Measurements from ENCODE around the gene TMEM38A.

The TMEM38A gene

GRCh38 chr19:16660763-16661479 lies at the start of gene TMEM38A:
Gene TMEM38A, plus strand, starts transcription at chr19:16661139. Its CDS starts 79 bp downstream, at chr19:16661218.
- peak; percentile 4 to 21 for DNase-seq (ENCODE audit: low read depth in 2 of 2)

- DNase-seq (ENCODE audit: low read depth in 2 of 2) = no peak
These were observed 48.3 kb upstream of the TMEM38A start for GRCh38 chr19:16612636-16613035.

GRCh38 chr19:16613841-16614240 lies 47.1 kb upstream of the TMEM38A start:
- DNase-seq (ENCODE audit: low read depth in 2 of 2) = no peak

GRCh38 chr19:16614941-16615340 lies 46.0 kb upstream of the TMEM38A start:
- DNase-seq (ENCODE audit: low read depth in 2 of 2) = no peak

- DNase-seq (ENCODE audit: low read depth in 2 of 2) = no peak
These were observed 45.1 kb upstream of the TMEM38A start for GRCh38 chr19:16615808-16616207.

GRCh38 chr19:16618248-16618647 lies 42.7 kb upstream of the TMEM38A start:
- no peak for DNase-seq (ENCODE audit: low read depth in 2 of 2)

GRCh38 chr19:16619457-16619856 lies 41.5 kb upstream of the TMEM38A start:
- DNase-seq (ENCODE audit: low read depth in 2 of 2) = no peak

- no peak for DNase-seq (ENCODE audit: low read depth in 2 of 2)
These were observed 40.9 kb upstream of the TMEM38A start for GRCh38 chr19:16620018-16620417.

GRCh38 chr19:16620584-16620983 lies 40.4 kb upstream of the TMEM38A start:
- no peak for DNase-seq (ENCODE audit: low read depth in 2 of 2)

GRCh38 chr19:16621165-16621800 lies 39.7 kb upstream of the TMEM38A start:
- no peak for DNase-seq (ENCODE audit: low read depth in 2 of 2)

- no peak for DNase-seq (ENCODE audit: low read depth in 2 of 2)
These were observed 37.9 kb upstream of the TMEM38A start for GRCh38 chr19:16623066-16623465.

- DNase-seq (ENCODE audit: low read depth in 2 of 2) = no peak
These were observed 37.4 kb upstream of the TMEM38A start for GRCh38 chr19:16623576-16623975.

GRCh38 chr19:16624236-16624635 lies 36.7 kb upstream of the TMEM38A start:
- no peak for DNase-seq (ENCODE audit: low read depth in 2 of 2)

GRCh38 chr19:16625163-16625958 lies 35.6 kb upstream of the TMEM38A start:
- DNase-seq (ENCODE audit: low read depth in 2 of 2) = no peak

- DNase-seq (ENCODE audit: low read depth in 2 of 2) = no peak
These were observed 34.1 kb upstream of the TMEM38A start for GRCh38 chr19:16626796-16627192.

- DNase-seq (ENCODE audit: low read depth in 2 of 2) = peak in 1 of 2 donors; percentile 4
These were observed 33.6 kb upstream of the TMEM38A start for GRCh38 chr19:16627193-16627927.

GRCh38 chr19:16627928-16628182 lies 33.1 kb upstream of the TMEM38A start:
- DNase-seq (ENCODE audit: low read depth in 2 of 2) = peak in 1 of 2 donors; percentile 3

- peak; percentile 94 to 96 for DNase-seq (ENCODE audit: low read depth in 2 of 2)
These were observed 32.6 kb upstream of the TMEM38A start, which contains the start of gene MED26 for GRCh38 chr19:16628183-16628983. Gene MED26, minus strand, starts transcription at chr19:16628204. Its CDS starts 261 bp downstream, at chr19:16627943.

- no peak for DNase-seq (ENCODE audit: low read depth in 2 of 2)
These were observed 31.8 kb upstream of the TMEM38A start for GRCh38 chr19:16628984-16629691.

GRCh38 chr19:16631465-16631864 lies 29.5 kb upstream of the TMEM38A start:
- no peak for DNase-seq (ENCODE audit: low read depth in 2 of 2)

- DNase-seq (ENCODE audit: low read depth in 2 of 2) = no peak
These were observed 23.4 kb upstream of the TMEM38A start for GRCh38 chr19:16637535-16637934.
